Measurements from ENCODE around the gene MMRN2. TPM values are rescaled to one million over a fixed set of nuclear protein-coding genes. Genes with fewer than 3 reads are reported as not detected.

The MMRN2 gene
- polyA plus RNA-seq, 1 donor from 2014 or later: 0.15 TPM

- Histone ChIP-seq H3K9me2 (ENCODE audit: insufficient read depth, low read length) (no peaks in the 10 kb centered on the region), H3K4me2 (ENCODE audit: low read length) (no peak overlapping the region), H3K27ac (ENCODE audit: low read length) (no peak overlapping the region), H2AFZ (ENCODE audit: low read depth, low read length) (no peak overlapping the region), H3K9me3 (ENCODE audit: low read length) (no peaks in the 10 kb centered on the region), H3K9ac (ENCODE audit: low read length) (no peak overlapping the region), H3K27me3 (ENCODE audit: insufficient read depth, low read depth, low read length) (no peaks in the 10 kb centered on the region), H3K4me3 (ENCODE audit: low read length) (no peak overlapping the region), H3K36me3 (ENCODE audit: insufficient read depth, low read length) (no peaks in the 10 kb centered on the region), H3F3A (ENCODE audit: insufficient read depth, low read length, poor library complexity, severe bottlenecking) (peaks cover 5% of the 10 kb centered on the region), H4K20me1 (ENCODE audit: insufficient read depth) (no peaks in the 10 kb centered on the region), H3K79me2 (replicated peaks; ENCODE audit: insufficient read depth, low read length) (no peaks in the 10 kb centered on the region)
- TF ChIP-seq POLR2AphosphoS5 (IDR thresholded peaks at IDR 0.05) (no peak), CTCF (IDR thresholded peaks at IDR 0.05; ENCODE audit: poor library complexity, severe bottlenecking) (no peak), RAD21 (conservative IDR thresholded peaks at IDR 0.05) (no peak), EP300 (conservative IDR thresholded peaks at IDR 0.05; ENCODE audit: poor library complexity, severe bottlenecking) (no peak), MXI1 (conservative IDR thresholded peaks at IDR 0.05; ENCODE audit: poor library complexity, severe bottlenecking) (no peak), EZH2 (IDR thresholded peaks at IDR 0.05; ENCODE audit: borderline replicate concordance, insufficient read depth, low read length, poor library complexity, severe bottlenecking) (no peak), TAF1 (IDR thresholded peaks at IDR 0.05; ENCODE audit: low read depth) (no peak), SMC3 (conservative IDR thresholded peaks at IDR 0.05; ENCODE audit: poor library complexity) (no peak)
- TF ChIP-seq, protein P1, sequence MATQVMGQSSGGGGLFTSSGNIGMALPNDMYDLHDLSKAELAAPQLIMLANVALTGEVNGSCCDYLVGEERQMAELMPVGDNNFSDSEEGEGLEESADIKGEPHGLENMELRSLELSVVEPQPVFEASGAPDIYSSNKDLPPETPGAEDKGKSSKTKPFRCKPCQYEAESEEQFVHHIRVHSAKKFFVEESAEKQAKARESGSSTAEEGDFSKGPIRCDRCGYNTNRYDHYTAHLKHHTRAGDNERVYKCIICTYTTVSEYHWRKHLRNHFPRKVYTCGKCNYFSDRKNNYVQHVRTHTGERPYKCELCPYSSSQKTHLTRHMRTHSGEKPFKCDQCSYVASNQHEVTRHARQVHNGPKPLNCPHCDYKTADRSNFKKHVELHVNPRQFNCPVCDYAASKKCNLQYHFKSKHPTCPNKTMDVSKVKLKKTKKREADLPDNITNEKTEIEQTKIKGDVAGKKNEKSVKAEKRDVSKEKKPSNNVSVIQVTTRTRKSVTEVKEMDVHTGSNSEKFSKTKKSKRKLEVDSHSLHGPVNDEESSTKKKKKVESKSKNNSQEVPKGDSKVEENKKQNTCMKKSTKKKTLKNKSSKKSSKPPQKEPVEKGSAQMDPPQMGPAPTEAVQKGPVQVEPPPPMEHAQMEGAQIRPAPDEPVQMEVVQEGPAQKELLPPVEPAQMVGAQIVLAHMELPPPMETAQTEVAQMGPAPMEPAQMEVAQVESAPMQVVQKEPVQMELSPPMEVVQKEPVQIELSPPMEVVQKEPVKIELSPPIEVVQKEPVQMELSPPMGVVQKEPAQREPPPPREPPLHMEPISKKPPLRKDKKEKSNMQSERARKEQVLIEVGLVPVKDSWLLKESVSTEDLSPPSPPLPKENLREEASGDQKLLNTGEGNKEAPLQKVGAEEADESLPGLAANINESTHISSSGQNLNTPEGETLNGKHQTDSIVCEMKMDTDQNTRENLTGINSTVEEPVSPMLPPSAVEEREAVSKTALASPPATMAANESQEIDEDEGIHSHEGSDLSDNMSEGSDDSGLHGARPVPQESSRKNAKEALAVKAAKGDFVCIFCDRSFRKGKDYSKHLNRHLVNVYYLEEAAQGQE (IDR thresholded peaks at IDR 0.05; ENCODE audit: borderline replicate concordance): no peak
These were observed 24.7 kb downstream of the MMRN2 start for GRCh38 chr10:86932674-86933073.

GRCh38 chr10:86931872-86932271, 25.5 kb downstream of the MMRN2 start:
- no peaks in the 10 kb centered on the region for H3K36me3 ChIP-seq (ENCODE audit: insufficient read depth, low read length)
- H4K20me1 ChIP-seq (ENCODE audit: insufficient read depth): no peaks in the 10 kb centered on the region
- no peaks in the 10 kb centered on the region for H3K9me3 ChIP-seq (ENCODE audit: low read length)
- TF ChIP-seq, protein P1 (IDR thresholded peaks at IDR 0.05; ENCODE audit: borderline replicate concordance): no peak
- no peak for TF ChIP-seq EZH2 (IDR thresholded peaks at IDR 0.05; ENCODE audit: borderline replicate concordance, insufficient read depth, low read length, poor library complexity, severe bottlenecking)
- TF ChIP-seq TAF1 (IDR thresholded peaks at IDR 0.05; ENCODE audit: low read depth): no peak
- no peak for TF ChIP-seq RAD21 (conservative IDR thresholded peaks at IDR 0.05)
- TF ChIP-seq MXI1 (conservative IDR thresholded peaks at IDR 0.05; ENCODE audit: poor library complexity, severe bottlenecking): no peak
- no peak for TF ChIP-seq EP300 (conservative IDR thresholded peaks at IDR 0.05; ENCODE audit: poor library complexity, severe bottlenecking)
- TF ChIP-seq CTCF (IDR thresholded peaks at IDR 0.05; ENCODE audit: poor library complexity, severe bottlenecking): no peak
- no peaks in the 10 kb centered on the region for H3K9me2 ChIP-seq (ENCODE audit: insufficient read depth, low read length)
- H3K4me3 ChIP-seq (ENCODE audit: low read length): no peak overlapping the region
- no peak overlapping the region for H3K4me2 ChIP-seq (ENCODE audit: low read length)
- H3K79me2 ChIP-seq (replicated peaks; ENCODE audit: insufficient read depth, low read length): no peaks in the 10 kb centered on the region
- no peaks in the 10 kb centered on the region for H3K27me3 ChIP-seq (ENCODE audit: insufficient read depth, low read depth, low read length)
- peaks cover 5% of the 10 kb centered on the region for H3F3A ChIP-seq (ENCODE audit: insufficient read depth, low read length, poor library complexity, severe bottlenecking)
- H2AFZ ChIP-seq (ENCODE audit: low read depth, low read length): no peak overlapping the region
- H3K9ac ChIP-seq (ENCODE audit: low read length): no peak overlapping the region
- no peak overlapping the region for H3K27ac ChIP-seq (ENCODE audit: low read length)
